ENCODE measurements around the gene SCG2.
A peak's percentile ranks its signal among the peaks of the same experiment; 100 is the strongest.
"Not testable (repeated sequence)": the region's sequence is repeated elsewhere in the genome, so short reads cannot be mapped to it uniquely, and the experiment has no call there.

SCG2 gene

DNA sequence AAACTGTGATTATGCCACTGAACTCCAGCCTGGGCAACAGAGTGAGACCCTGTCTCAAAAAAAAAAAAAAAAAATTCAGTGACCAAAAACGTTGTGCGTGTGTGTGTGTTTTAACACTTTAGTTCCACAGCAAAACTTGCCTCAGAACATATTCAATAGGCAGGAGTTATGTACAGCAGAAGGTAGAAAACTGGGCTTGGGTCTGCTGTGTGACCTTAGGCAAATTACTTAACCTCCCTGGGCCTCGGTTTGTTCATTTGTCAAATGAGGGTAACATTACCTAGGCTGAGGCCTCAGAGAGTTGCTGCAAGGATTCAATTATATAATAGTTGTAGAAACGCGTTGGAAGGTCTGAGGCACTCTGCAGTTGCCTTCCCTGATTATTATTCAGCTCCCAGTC, 10.3 kb upstream of the SCG2 start:
- DNase-seq: no peak

GRCh38 chr2:223611061-223611460, 8.9 kb upstream of the SCG2 start:
- DNase-seq: no peak

- DNase-seq: no peak
Measured at GRCh38 chr2:223607476-223607875, 5.3 kb upstream of the SCG2 start.

DNA sequence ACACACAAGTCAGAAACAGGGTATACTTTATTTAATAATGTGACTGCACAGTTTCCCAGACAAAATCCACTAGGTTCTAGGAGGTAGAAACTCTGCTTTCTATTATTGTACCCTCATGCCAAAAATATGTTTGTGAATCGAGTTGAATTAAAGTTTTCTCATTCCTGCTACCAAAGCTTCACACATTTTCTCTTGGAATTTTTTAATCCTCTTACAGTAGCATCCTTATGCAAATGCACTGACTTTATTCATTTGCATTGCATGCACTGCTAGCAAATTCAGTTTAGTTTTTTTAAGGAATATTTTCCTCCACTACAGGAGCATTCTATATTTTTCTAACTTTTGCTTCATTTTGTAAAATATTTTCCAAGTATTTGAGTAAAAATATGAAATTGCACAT, 4.8 kb upstream of the SCG2 start:
- DNase-seq: no peak

- no peak for DNase-seq
Measured at GRCh38 chr2:223604231-223604630, 2.1 kb upstream of the SCG2 start.

GRCh38 chr2:223602972-223603371, 811 bp upstream of the SCG2 start:
- DNase-seq: no peak

DNA sequence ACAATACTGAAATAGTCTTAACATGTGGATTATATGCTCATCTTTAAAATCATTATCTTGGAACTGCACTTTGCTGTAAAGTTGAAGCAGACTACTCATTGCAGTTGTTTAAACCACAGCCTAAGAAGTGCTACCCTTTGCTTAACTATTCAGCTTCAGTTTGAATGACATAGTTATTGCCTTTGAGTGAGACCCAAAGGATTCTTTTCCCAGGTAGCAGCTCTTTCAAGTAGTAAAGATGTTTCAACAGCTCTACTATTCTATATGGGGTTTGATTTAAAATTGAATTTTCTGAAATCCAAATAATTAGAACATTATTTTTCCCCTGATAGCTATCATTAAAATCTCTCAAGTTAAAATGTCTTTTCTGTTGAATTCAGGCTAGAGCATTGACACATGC, 1.1 kb downstream of the SCG2 start:
- DNase-seq: no peak

DNA sequence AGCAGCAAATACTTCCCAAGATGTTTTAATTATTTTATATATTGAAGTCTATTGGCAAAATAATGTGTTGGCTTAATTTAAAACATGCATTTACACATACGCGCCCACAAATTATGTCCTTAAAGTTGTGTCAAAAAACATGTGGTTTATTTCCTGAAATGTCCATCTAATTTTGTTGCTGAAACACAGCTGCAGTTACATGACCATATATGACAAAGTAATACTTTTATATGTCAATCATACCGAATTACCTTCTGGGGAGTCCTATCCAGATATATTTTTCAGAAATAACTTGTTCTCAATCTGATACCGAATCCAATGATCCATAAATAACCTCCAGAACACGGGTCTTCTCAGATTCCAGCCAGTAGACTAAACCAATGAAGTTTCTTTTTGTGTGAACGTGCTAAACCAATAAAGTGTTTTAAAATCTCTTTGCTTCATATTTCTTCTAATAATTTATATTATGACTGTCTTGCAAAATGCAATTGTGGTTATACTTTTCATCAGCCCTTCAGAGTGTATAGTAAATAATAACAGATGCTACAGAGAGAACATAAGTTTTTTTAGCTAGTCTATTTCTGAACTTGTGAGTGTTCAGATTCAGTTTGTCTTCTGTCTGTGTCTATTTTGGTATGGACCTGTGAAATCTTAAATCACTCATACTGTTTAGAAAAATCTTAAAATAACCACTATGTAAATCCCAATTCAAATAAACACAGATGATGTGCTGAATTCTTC, 2.4 kb downstream of the SCG2 start:
- DNase-seq: no peak

- DNase-seq: no peak
Measured at GRCh38 chr2:223598994-223599639, 3.0 kb downstream of the SCG2 start.

- DNase-seq: no peak
Measured at GRCh38 chr2:223597076-223597475, 5.1 kb downstream of the SCG2 start.

DNA sequence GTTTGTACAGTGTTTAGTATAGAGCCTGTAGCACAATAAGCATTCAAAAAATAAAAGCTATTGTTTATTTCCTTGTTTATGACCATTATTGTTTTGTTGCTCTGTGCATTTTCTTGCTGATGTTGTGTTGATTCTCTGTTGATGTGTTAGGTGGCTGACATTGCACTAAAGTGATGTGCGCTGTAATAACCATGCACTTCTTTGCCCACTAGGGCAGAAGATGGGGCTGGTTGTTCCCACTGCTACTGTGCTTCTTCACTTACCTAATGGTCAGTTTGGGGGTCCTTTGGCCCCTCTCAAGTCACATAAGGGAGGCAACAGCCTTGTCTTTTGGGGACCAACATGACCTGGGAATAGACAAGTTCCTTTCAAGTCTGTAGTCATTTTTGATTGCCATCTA, 6.0 kb downstream of the SCG2 start:
- DNase-seq: no peak

DNA sequence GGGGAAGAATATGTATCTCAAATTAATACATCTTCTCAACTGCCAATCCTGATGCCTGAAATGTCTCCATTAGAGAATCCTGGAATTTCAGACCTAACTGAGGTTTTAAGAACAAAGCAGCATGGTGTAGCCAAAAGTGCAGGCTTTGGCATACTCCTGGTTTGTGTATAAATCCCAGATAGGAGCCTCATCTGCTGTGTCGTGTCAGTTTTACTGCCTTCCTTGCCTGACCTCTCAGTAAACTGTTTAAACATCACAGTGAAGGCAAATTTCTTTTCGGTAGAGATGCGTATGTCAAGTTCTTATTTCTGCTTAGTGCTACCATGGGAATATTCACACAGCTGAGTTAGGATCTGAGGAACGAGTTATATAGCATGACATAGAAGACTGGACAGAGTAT, 7.3 kb downstream of the SCG2 start:
- DNase-seq: no peak

GRCh38 chr2:223594259-223594658, 7.9 kb downstream of the SCG2 start:
- peak in 1 of 3 donors; percentile 26 for DNase-seq

DNA sequence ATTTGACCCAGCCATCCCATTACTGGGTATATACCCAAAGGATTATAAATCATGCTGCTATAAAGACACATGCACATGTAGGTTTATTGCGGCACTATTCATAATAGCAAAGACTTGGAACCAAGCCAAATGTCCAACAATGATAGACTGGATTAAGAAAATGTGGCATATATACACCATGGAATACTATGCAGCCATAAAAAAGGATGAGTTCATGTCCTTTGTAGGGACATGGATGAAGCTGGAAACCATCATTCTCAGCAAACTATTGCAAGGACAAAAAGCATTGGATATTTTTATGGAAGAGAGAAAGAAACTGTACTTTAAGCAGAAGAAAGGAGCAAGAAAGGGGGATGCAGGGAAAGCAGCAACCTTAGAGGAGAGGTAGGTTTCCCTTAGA, 9.5 kb downstream of the SCG2 start:
- DNase-seq: not testable (repeated sequence)

DNA sequence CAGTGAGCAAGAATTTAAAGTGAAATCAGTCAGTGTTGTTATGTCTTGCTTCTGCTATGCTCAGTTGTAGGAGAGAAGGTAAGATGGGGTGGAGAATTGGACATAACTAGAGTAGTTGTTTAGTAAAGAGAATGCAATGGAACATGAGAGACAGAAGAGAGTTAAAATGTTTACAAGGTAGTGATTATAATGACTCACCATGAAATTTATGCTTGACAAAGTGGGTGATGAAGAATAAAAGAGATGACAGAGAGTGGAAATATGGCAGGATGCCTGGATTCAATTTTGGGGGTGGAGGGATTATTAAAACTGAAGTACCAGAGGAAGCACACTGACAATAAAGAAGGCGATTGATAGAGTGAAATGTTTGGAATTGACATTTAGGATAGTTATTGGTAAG, 10.6 kb downstream of the SCG2 start:
- DNase-seq: no peak

GRCh38 chr2:223590964-223591363, 11.2 kb downstream of the SCG2 start:
- DNase-seq: no peak

DNA sequence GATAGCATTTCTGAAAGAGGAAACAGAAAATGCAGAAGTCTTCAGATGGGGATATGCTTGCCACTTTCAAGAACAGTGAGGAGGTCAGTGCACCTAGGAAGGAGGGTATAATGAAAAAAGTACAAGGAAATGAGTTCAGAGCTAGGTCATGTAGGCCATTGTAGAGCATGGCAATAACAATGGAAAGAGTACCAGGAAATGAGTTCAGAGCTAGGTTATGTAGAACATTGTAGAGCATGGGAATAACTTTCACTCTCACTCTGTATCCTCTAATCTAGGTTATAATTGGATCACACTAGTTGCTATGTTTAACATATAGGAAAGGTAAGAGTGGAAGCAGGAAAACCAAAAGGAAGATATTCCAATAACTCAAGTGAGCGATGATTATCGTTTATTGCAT, 12.3 kb downstream of the SCG2 start:
- DNase-seq: peak in 2 of 3 donors; percentile 5 to 17

- DNase-seq: no peak
Measured at GRCh38 chr2:223588251-223588650, 13.9 kb downstream of the SCG2 start.

- no peak for DNase-seq
Measured at GRCh38 chr2:223587301-223587700, 14.9 kb downstream of the SCG2 start.

- peak; percentile 47 to 52 (median 49) for DNase-seq
Measured at GRCh38 chr2:223586261-223586660, 15.9 kb downstream of the SCG2 start.

DNA sequence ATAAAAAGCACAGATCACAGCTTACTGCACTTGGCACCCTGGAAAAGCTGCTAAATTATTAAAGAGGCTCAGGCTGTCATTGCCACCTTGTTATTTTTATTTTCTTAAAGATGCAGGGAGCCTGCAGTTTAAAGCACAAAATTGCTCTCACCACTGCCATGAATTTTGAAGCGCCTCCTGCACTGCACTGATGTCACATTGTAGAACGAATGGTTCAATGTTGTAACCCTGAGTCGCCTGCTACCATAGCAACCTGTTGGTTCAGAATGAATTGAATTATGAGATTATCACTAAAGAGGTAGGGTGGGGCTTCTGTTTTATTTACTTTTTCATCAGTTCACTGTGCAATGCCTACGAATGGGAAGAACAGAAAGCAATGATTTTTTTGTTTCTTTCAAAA, 16.5 kb downstream of the SCG2 start:
- peak in 2 of 3 donors; percentile 7 to 20 for DNase-seq

DNA sequence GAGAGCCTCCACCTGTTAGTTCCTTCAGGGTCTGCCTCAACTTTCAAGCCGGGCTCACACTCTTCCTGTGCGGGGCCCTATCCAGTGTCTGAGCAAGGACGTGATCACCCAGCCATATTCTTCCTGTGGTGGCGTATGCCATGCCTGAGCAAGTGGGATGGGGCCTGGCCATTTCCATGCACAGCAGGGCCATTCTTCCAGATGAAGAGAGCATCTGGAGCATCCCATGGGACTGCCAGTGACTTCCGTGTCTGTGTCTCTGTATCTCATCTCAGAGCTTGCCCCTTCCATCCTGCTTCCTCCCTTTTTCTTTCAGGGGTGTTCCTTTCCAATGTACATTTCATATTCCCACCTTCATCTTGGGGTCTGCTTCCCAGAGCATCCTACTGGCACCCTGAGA, 20.2 kb downstream of the SCG2 start:
- DNase-seq: no peak

DNA sequence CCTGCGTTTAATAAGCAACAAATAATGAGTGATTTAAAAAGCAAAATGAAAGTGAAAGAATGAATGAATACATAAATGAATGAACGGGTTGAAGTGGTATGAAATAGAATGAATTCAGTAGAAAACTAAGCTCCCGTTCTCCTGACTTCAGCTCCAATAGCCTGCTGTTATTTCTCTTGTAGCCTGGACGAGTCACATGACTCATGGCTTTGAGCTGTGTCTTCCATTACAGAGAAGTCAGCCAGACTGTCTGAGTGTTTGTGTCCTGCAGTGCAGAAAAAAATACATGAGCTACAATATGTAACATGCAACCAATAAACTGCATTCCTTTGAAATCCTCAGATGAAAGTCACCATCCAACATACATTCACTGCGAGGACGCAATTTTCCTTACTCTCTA, 21.2 kb downstream of the SCG2 start:
- DNase-seq: no peak

GRCh38 chr2:223578846-223579245, 23.3 kb downstream of the SCG2 start:
- no peak for DNase-seq

- no peak for DNase-seq
Measured at GRCh38 chr2:223576873-223577272, 25.3 kb downstream of the SCG2 start.
